H1 (cell line): ENCODE measurements around the gene LPP. TPM values are rescaled to one million over a fixed set of nuclear protein-coding genes. Genes with fewer than 3 reads are reported as not detected.

Source experiments
- CREB1 ChIP-seq: IDR thresholded peaks from 2 replicates; pipeline ENCODE4 v1.6.1; 2012; ENCODE audit warnings: inconsistent platforms
- HDAC6 ChIP-seq: IDR thresholded peaks from one replicate; pipeline ENCODE4 v1.7.1; 2012; ENCODE audit warnings: low read depth, mild to moderate bottlenecking, inconsistent platforms, low read length, moderate library complexity
- KDM1A ChIP-seq: fragments of 200-600, 300-600 bp; sonication (generic); IDR thresholded peaks from 2 replicates; pipeline ENCODE4 v1.7.1; 2016; ENCODE audit warnings: mild to moderate bottlenecking, low read length, borderline replicate concordance
- NANOG ChIP-seq: IDR thresholded peaks from 2 replicates; pipeline ENCODE4 v1.6.1; 2011; ENCODE audit warnings: low read length, low read depth, mild to moderate bottlenecking, inconsistent platforms; ENCODE audit not compliant: insufficient read depth, poor library complexity, severe bottlenecking
- NRF1 ChIP-seq: IDR thresholded peaks from 2 replicates; pipeline ENCODE4 v1.6.1; 2011; ENCODE audit warnings: mild to moderate bottlenecking, low read depth, low read length, improper control_type of control experiment
- POLR2AphosphoS5 ChIP-seq: IDR thresholded peaks from 2 replicates; pipeline ENCODE4 v1.6.1; 2011; ENCODE audit warnings: low read depth, low read length
- SAP30 ChIP-seq: fragments of 300-600 bp; sonication (generic); IDR thresholded peaks from 2 replicates; pipeline ENCODE4 v1.7.1; 2012; ENCODE audit warnings: low read length, moderate library complexity, mild to moderate bottlenecking, inconsistent platforms; ENCODE audit not compliant: insufficient read depth, insufficient replicate concordance
- SP2 ChIP-seq: IDR thresholded peaks from 2 replicates; pipeline ENCODE4 v1.6.1; 2012; ENCODE audit warnings: mild to moderate bottlenecking, low read length, inconsistent platforms
- TAF1 ChIP-seq: IDR thresholded peaks from 2 replicates; pipeline ENCODE4 v1.6.1; 2011; ENCODE audit warnings: mild to moderate bottlenecking, low read depth, low read length
- polyA plus RNA-seq, 7 experiments: library from polyadenylated mRNA; depleted of rRNA in 3 of 7; stranded (reverse) in 5 of 7; unstranded in 2 of 7; fragments of >200 nt in 5 of 7; fragments of 200-250 nt in 2 of 7; gene quantifications; 1 replicate in 5 of 7; 2 replicates in 1 of 7; 4 replicates in 1 of 7; pipeline versions ENCODE4 v1.2.1 to v1.2.3, GENCODE V29; 2011 to 2013; ENCODE audit warnings: missing spikeins in 2 of 7, mixed read lengths in 2 of 7
- total RNA-seq: library from RNA; stranded (reverse); fragmentation: NEBNext Ultra II Directional; extraction: Animal tissue kit (Norgen Biotek cat#: 25700); gene quantifications from 2 replicates; pipeline ENCODE4 v1.2.1, GENCODE V29; 2021
- TF ChIP-seq, protein P1 (sequence below): fragments of 300-600 bp; sonication (generic); IDR thresholded peaks from 2 replicates; pipeline ENCODE4 v1.7.1; 2012; ENCODE audit warnings: low read length, moderate library complexity, mild to moderate bottlenecking, inconsistent platforms; ENCODE audit not compliant: insufficient replicate concordance
- TF ChIP-seq, protein P2 (sequence below): IDR thresholded peaks from 2 replicates; pipeline ENCODE4 v1.6.1; 2012; ENCODE audit warnings: inconsistent platforms

Gene LPP
- total and polyA plus RNA-seq, 2 of the 8 experiments (the other 6 are each of a cell fraction or from before 2014, with no cell fraction given) = 10.0 to 53.3 TPM

DNA sequence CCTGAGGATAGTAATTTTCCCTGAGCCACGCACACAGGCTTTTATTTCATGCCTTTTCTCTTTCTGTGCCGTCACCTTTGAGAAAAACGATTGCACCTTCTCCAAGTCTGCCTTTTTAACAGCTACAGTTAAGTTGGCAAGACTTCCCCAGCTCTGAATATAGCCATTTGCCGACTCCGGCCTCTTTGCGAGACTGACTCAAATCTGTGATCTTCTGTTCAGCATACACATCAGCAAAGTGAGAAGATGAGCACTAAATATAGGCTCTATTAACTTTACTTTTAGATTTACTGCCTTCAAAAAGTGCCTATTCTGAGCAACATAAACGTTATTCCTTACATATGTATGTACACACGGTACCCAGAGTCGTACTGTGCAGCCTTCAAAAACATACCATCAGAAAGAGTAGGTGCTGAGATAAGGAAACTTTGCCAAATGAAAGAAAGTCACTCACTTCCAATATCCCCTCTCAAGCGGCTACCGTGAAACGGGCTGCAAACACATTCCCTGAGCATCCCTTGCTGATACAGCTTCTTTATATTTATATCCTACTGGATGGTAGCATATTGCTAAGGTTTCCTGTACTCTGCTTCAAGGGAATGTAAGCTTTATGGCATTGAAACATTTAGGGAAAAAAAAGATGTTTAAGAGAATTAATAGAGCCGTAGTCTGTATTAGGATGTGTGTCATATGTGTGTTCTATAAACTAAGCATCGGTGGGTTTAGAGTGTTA is 734.5 kb downstream of the LPP start (continued):
- TF ChIP-seq, protein P1, sequence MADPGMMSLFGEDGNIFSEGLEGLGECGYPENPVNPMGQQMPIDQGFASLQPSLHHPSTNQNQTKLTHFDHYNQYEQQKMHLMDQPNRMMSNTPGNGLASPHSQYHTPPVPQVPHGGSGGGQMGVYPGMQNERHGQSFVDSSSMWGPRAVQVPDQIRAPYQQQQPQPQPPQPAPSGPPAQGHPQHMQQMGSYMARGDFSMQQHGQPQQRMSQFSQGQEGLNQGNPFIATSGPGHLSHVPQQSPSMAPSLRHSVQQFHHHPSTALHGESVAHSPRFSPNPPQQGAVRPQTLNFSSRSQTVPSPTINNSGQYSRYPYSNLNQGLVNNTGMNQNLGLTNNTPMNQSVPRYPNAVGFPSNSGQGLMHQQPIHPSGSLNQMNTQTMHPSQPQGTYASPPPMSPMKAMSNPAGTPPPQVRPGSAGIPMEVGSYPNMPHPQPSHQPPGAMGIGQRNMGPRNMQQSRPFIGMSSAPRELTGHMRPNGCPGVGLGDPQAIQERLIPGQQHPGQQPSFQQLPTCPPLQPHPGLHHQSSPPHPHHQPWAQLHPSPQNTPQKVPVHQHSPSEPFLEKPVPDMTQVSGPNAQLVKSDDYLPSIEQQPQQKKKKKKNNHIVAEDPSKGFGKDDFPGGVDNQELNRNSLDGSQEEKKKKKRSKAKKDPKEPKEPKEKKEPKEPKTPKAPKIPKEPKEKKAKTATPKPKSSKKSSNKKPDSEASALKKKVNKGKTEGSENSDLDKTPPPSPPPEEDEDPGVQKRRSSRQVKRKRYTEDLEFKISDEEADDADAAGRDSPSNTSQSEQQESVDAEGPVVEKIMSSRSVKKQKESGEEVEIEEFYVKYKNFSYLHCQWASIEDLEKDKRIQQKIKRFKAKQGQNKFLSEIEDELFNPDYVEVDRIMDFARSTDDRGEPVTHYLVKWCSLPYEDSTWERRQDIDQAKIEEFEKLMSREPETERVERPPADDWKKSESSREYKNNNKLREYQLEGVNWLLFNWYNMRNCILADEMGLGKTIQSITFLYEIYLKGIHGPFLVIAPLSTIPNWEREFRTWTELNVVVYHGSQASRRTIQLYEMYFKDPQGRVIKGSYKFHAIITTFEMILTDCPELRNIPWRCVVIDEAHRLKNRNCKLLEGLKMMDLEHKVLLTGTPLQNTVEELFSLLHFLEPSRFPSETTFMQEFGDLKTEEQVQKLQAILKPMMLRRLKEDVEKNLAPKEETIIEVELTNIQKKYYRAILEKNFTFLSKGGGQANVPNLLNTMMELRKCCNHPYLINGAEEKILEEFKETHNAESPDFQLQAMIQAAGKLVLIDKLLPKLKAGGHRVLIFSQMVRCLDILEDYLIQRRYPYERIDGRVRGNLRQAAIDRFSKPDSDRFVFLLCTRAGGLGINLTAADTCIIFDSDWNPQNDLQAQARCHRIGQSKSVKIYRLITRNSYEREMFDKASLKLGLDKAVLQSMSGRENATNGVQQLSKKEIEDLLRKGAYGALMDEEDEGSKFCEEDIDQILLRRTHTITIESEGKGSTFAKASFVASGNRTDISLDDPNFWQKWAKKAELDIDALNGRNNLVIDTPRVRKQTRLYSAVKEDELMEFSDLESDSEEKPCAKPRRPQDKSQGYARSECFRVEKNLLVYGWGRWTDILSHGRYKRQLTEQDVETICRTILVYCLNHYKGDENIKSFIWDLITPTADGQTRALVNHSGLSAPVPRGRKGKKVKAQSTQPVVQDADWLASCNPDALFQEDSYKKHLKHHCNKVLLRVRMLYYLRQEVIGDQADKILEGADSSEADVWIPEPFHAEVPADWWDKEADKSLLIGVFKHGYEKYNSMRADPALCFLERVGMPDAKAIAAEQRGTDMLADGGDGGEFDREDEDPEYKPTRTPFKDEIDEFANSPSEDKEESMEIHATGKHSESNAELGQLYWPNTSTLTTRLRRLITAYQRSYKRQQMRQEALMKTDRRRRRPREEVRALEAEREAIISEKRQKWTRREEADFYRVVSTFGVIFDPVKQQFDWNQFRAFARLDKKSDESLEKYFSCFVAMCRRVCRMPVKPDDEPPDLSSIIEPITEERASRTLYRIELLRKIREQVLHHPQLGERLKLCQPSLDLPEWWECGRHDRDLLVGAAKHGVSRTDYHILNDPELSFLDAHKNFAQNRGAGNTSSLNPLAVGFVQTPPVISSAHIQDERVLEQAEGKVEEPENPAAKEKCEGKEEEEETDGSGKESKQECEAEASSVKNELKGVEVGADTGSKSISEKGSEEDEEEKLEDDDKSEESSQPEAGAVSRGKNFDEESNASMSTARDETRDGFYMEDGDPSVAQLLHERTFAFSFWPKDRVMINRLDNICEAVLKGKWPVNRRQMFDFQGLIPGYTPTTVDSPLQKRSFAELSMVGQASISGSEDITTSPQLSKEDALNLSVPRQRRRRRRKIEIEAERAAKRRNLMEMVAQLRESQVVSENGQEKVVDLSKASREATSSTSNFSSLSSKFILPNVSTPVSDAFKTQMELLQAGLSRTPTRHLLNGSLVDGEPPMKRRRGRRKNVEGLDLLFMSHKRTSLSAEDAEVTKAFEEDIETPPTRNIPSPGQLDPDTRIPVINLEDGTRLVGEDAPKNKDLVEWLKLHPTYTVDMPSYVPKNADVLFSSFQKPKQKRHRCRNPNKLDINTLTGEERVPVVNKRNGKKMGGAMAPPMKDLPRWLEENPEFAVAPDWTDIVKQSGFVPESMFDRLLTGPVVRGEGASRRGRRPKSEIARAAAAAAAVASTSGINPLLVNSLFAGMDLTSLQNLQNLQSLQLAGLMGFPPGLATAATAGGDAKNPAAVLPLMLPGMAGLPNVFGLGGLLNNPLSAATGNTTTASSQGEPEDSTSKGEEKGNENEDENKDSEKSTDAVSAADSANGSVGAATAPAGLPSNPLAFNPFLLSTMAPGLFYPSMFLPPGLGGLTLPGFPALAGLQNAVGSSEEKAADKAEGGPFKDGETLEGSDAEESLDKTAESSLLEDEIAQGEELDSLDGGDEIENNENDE = no peak
- no peak for TF ChIP-seq NRF1
- no peak for TF ChIP-seq CREB1
- TF ChIP-seq SP2 = no peak
- no peak for TF ChIP-seq SAP30
- no peak for TF ChIP-seq NANOG
- TF ChIP-seq, protein P2, sequence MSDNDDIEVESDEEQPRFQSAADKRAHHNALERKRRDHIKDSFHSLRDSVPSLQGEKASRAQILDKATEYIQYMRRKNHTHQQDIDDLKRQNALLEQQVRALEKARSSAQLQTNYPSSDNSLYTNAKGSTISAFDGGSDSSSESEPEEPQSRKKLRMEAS = no peak
- TF ChIP-seq TAF1 = no peak
- no peak for TF ChIP-seq HDAC6
- no peak for TF ChIP-seq POLR2AphosphoS5
- TF ChIP-seq KDM1A = no peak
